ENCODE measurements around the gene TPST1. TPM values are rescaled to one million over a fixed set of nuclear protein-coding genes. Genes with fewer than 3 reads are reported as not detected.

Gene TPST1
- total RNA-seq, 1 donor from 2014 or later: 21.9 TPM

DNA sequence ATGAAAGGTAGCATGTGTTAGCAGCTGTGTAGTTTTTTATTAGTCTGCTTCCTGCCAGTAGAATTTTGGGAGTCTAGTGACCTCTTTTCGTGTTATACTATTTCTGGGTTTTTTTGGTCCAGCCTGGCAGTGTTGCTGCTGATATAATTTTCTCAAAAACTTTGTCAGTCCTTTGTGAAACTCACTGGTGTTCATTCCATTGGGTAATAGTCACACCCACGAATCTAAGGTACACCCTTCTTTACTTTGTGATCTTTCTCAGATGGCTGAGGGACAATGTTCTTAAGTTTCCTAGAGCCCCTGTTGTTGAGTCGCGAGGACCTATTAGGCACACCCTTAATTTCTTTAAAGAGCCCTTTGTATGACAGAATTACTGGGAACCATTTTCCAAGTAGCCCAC lies 52.3 kb downstream of the TPST1 start:
- H3K27ac Mint-ChIP-seq (ENCODE audit: unreplicated experiment): no peak overlapping the region
- TF ChIP-seq, protein P1, sequence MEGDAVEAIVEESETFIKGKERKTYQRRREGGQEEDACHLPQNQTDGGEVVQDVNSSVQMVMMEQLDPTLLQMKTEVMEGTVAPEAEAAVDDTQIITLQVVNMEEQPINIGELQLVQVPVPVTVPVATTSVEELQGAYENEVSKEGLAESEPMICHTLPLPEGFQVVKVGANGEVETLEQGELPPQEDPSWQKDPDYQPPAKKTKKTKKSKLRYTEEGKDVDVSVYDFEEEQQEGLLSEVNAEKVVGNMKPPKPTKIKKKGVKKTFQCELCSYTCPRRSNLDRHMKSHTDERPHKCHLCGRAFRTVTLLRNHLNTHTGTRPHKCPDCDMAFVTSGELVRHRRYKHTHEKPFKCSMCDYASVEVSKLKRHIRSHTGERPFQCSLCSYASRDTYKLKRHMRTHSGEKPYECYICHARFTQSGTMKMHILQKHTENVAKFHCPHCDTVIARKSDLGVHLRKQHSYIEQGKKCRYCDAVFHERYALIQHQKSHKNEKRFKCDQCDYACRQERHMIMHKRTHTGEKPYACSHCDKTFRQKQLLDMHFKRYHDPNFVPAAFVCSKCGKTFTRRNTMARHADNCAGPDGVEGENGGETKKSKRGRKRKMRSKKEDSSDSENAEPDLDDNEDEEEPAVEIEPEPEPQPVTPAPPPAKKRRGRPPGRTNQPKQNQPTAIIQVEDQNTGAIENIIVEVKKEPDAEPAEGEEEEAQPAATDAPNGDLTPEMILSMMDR (conservative IDR thresholded peaks at IDR 0.05): no peak
- no peak for DNase-seq (ENCODE audit: low read depth, low spot score)
- peaks cover 23% of the 10 kb centered on the region for H3K4me1 Mint-ChIP-seq
- H3K4me3 Mint-ChIP-seq: no peak overlapping the region
- no peaks in the 10 kb centered on the region for H3K36me3 Mint-ChIP-seq (ENCODE audit: low read depth)
- H3K27me3 Mint-ChIP-seq (ENCODE audit: low read depth): no peaks in the 10 kb centered on the region
- no peaks in the 10 kb centered on the region for H3K9me3 Mint-ChIP-seq

- no peak for DNase-seq (ENCODE audit: low read depth, low spot score)
- no peak overlapping the region for H3K27ac Mint-ChIP-seq (ENCODE audit: unreplicated experiment)
- H3K4me3 Mint-ChIP-seq: no peak overlapping the region
- peaks cover 1% of the 10 kb centered on the region for H3K9me3 Mint-ChIP-seq
- no peaks in the 10 kb centered on the region for H3K27me3 Mint-ChIP-seq (ENCODE audit: low read depth)
- TF ChIP-seq, protein P1 (conservative IDR thresholded peaks at IDR 0.05): no peak
- peaks cover 23% of the 10 kb centered on the region for H3K4me1 Mint-ChIP-seq
- H3K36me3 Mint-ChIP-seq (ENCODE audit: low read depth): peaks cover 1% of the 10 kb centered on the region
Measured at GRCh38 chr7:66258409-66258808, 53.3 kb downstream of the TPST1 start.

DNA sequence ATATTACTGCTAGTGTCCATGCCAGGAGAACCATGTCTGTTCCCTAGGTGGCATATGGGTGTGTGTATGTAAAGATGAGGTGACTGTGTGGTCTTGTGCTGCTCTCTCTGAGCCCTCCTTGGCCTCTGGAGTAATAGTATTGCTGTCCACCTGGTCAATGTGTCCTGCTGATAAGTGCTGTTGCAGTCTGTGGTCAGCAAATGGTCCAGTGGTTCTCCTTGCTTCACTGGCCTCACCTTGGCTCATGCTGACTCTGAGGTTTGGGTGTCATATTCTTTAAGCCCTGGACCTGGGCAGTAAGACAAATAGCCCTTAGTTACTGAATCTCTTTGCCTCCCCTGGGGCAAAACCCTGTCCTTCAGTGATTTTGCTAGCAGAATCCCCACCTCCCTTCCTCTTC lies 56.8 kb downstream of the TPST1 start:
- H3K27ac Mint-ChIP-seq (ENCODE audit: unreplicated experiment): no peak overlapping the region
- no peak for DNase-seq (ENCODE audit: low read depth, low spot score)
- no peak overlapping the region for H3K4me3 Mint-ChIP-seq
- peaks cover 24% of the 10 kb centered on the region for H3K36me3 Mint-ChIP-seq (ENCODE audit: low read depth)
- H3K4me1 Mint-ChIP-seq: peaks cover 19% of the 10 kb centered on the region
- no peaks in the 10 kb centered on the region for H3K27me3 Mint-ChIP-seq (ENCODE audit: low read depth)
- TF ChIP-seq, protein P1 (conservative IDR thresholded peaks at IDR 0.05): no peak
- peaks cover 15% of the 10 kb centered on the region for H3K9me3 Mint-ChIP-seq

GRCh38 chr7:66263936-66264335 lies 58.8 kb downstream of the TPST1 start:
- Mint-ChIP-seq H3K27ac (ENCODE audit: unreplicated experiment) (no peak overlapping the region), H3K36me3 (ENCODE audit: low read depth) (peaks cover 24% of the 10 kb centered on the region), H3K9me3 (peaks cover 15% of the 10 kb centered on the region), H3K27me3 (ENCODE audit: low read depth) (no peaks in the 10 kb centered on the region), H3K4me1 (peaks cover 2% of the 10 kb centered on the region), H3K4me3 (no peak overlapping the region)
- DNase-seq (ENCODE audit: low read depth, low spot score): no peak
- TF ChIP-seq, protein P1 (conservative IDR thresholded peaks at IDR 0.05): no peak

DNA sequence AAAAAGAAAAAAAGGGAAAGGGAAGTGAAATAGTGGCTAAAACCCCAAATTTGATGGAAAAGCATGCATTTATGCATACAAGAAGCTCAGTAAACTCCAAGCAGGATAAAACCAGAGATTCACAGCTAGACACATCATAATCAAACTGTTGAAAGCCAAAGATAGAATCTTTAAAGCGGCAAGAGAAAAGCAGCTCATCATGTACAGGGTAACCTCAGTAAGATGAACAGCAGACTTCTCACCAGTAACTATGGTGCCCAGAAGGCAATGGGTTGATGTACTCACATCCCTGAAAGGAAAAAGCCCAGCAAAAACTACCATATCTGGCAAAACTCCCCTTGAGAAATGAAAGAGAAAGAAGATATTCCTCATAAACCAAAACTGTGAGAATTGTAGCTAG lies 60.4 kb downstream of the TPST1 start:
- no peak overlapping the region for H3K27ac Mint-ChIP-seq (ENCODE audit: unreplicated experiment)
- no peak for DNase-seq (ENCODE audit: low read depth, low spot score)
- H3K4me3 Mint-ChIP-seq: no peak overlapping the region
- peaks cover 24% of the 10 kb centered on the region for H3K36me3 Mint-ChIP-seq (ENCODE audit: low read depth)
- TF ChIP-seq, protein P1 (conservative IDR thresholded peaks at IDR 0.05): no peak
- H3K9me3 Mint-ChIP-seq: peaks cover 15% of the 10 kb centered on the region
- H3K27me3 Mint-ChIP-seq (ENCODE audit: low read depth): no peaks in the 10 kb centered on the region
- no peaks in the 10 kb centered on the region for H3K4me1 Mint-ChIP-seq

- TF ChIP-seq, protein P1 (conservative IDR thresholded peaks at IDR 0.05): no peak
- no peaks in the 10 kb centered on the region for H3K4me1 Mint-ChIP-seq
- H3K27me3 Mint-ChIP-seq (ENCODE audit: low read depth): no peaks in the 10 kb centered on the region
- H3K36me3 Mint-ChIP-seq (ENCODE audit: low read depth): peaks cover 32% of the 10 kb centered on the region
- H3K4me3 Mint-ChIP-seq: no peak overlapping the region
- no peak overlapping the region for H3K27ac Mint-ChIP-seq (ENCODE audit: unreplicated experiment)
- H3K9me3 Mint-ChIP-seq: peaks cover 15% of the 10 kb centered on the region
- no peak for DNase-seq (ENCODE audit: low read depth, low spot score)
Measured at GRCh38 chr7:66267249-66267648, 62.1 kb downstream of the TPST1 start.

Data from neural crest cell (in vitro differentiated cells).